Upper lobe of left lung (tissue), 6 donors: ENCODE measurements around the gene GATAD2B. TPM values are rescaled to one million over a fixed set of nuclear protein-coding genes. Genes with fewer than 3 reads are reported as not detected.
"Not testable (repeated sequence)": the region's sequence is repeated elsewhere in the genome, so short reads cannot be mapped to it uniquely, and the experiment has no call there.

ENCODE experiments used
- ATAC-seq, 2 donors: fragments of 200-7000 bp; cut with Tn5 transposase; one replicate each; pipeline ENCODE4 v1.9.1; 2022; ENCODE audit warnings: mild to moderate bottlenecking in 2 of 2, moderate library complexity in 2 of 2; ENCODE audit not compliant: low FRiP score in 2 of 2
- DNase-seq, 2 donors: peaks; one replicate each; pipeline ENCODE4 v3.0.0-alpha.2; 2019 to 2020
- H3K27ac ChIP-seq, 4 donors: fragments of 200-600 bp; sonication (generic); one replicate each; pipeline ENCODE4 v1.5.1; 2016 to 2019
- H3K27me3 ChIP-seq, 4 donors: fragments of 200-600 bp; sonication (generic); one replicate each; pipeline ENCODE4 v1.5.1; 2017 to 2019
- H3K36me3 ChIP-seq, 4 donors: fragments of 200-600 bp; sonication (generic); one replicate each; pipeline ENCODE4 v1.5.1; 2016 to 2019
- H3K4me1 ChIP-seq, 4 donors: fragments of 200-600 bp; sonication (generic); one replicate each; pipeline ENCODE4 v1.5.1; 2018 to 2019
- H3K4me3 ChIP-seq, 4 donors: fragments of 200-600 bp; sonication (generic); one replicate each; pipeline ENCODE4 v1.5.1; 2017 to 2019; ENCODE audit warnings: mild to moderate bottlenecking in 2 of 4, moderate library complexity in 1 of 4
- H3K9me3 ChIP-seq, 4 donors: fragments of 200-600 bp; sonication (generic); one replicate each; pipeline ENCODE4 v1.5.1; 2018 to 2019
- EP300 ChIP-seq, 4 donors: sonication (generic); formaldehyde crosslinking; IDR thresholded peaks; one replicate each; pipeline ENCODE4 v1.5.1; 2017; ENCODE audit warnings: antibody characterized with exemption in 4 of 4, control low read depth in 2 of 4
- POLR2A ChIP-seq, 4 donors: fragments of 450-650 bp; IDR thresholded peaks; one replicate each; pipeline ENCODE4 v1.5.1; 2016 to 2017; ENCODE audit warnings: antibody characterized with exemption in 4 of 4, mild to moderate bottlenecking in 2 of 4
- POLR2AphosphoS5 ChIP-seq, 2 donors: sonication (generic); formaldehyde crosslinking; IDR thresholded peaks; one replicate each; pipeline ENCODE4 v1.5.1; 2017; ENCODE audit warnings: antibody characterized with exemption in 2 of 2
- WGBS, 2 donors: methylation state at CpG; one replicate each; pipeline ENCODE4 v1.1.5; 2017 to 2018; 5-methylcytosine and 5-hydroxymethylcytosine counted together
- total RNA-seq, 6 donors: library from RNA; depleted of rRNA in 4 of 6; stranded (reverse); fragments of >200 nt in 4 of 6; gene quantifications; one replicate each; pipeline versions ENCODE4 v1.1.0 to v1.2.1, GENCODE V29; 2016 to 2021
- TF ChIP-seq, protein P1 (sequence below), 6 experiments: fragments of 450-650 bp in 4 of 6; fragments of 200-600 bp in 2 of 6; sonication (generic) in 2 of 6; IDR thresholded peaks; one replicate each; pipeline ENCODE4 v1.5.1; 2016 to 2019; ENCODE audit warnings: antibody characterized with exemption in 6 of 6
- donor health status: DM: no; HTN: no; CAD: no; lungs with moderate emphysema.
- donor health status: DM: no; HTN: yes; CAD: no; lungs with severe emphysema.

The GATAD2B gene
- total RNA-seq, 6 donors from 2014 or later, result 16.0 to 50.3 (median 37.8) TPM

DNA sequence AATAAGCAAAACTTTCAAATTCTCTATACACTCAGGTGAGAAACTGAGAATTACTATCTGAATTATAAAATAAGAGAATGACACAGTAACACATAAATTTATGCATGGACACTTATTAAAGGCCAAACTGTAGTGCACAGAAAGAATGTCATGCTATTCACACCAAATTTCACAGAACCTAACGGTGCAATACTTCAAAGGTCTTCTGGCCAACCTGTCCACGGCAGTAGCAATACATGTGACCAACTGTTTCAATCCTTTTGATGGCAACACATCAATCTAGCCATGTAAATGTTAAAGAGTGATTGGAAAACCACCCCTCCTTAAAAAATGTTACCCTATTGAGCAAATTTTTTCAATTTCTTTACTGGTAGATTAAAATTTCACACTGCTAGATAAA lies 10.4 kb downstream of the GATAD2B start:
- ATAC-seq (no peak), DNase-seq (no peak)
- H3K27me3 ChIP-seq, result no peaks in the 10 kb centered on the region
- no peak overlapping the region for H3K27ac ChIP-seq
- TF ChIP-seq POLR2AphosphoS5 (IDR thresholded peaks at IDR 0.05), result no peak
- no peak for TF ChIP-seq EP300 (IDR thresholded peaks at IDR 0.05)
- TF ChIP-seq POLR2A (IDR thresholded peaks at IDR 0.05), result no peak
- no peaks in the 10 kb centered on the region for H3K9me3 ChIP-seq
- peaks cover 0 to 15% (median 4%) of the 10 kb centered on the region in 4 donors for H3K36me3 ChIP-seq
- 77 to 78% methylated on average over 2 of the region's 2 CpGs for WGBS, 2 donors
- no peak overlapping the region for H3K4me3 ChIP-seq
- H3K4me1 ChIP-seq, result peaks cover 0 to 14% (median 0%) of the 10 kb centered on the region in 4 donors

DNA sequence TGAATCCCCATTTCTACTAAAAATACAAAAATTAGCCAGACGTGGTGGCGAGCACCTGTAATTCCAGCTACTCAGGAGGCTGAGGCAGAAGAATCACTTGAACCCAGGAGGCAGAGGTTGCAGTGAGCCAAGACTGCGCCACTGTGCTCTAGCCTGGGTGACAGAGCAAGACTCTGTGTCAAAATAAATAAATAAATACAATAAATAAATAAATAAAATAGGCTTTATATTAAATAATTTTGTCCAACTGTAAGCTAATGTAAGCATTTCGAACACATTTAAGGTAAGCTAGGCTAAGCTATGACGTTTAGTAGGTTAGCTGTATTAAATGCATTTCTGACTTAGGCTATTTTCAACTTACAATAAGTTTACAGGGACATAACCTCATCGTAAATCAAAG lies 12.2 kb downstream of the GATAD2B start:
- 87 to 92% methylated on average over 6 of the region's 6 CpGs for WGBS, 2 donors
- ATAC-seq, H3K4me3 ChIP-seq, H3K9me3 ChIP-seq, H3K27me3 ChIP-seq, H3K27ac ChIP-seq, DNase-seq: not testable (repeated sequence)
- peaks cover 0 to 14% (median 0%) of the 10 kb centered on the region in 4 donors for H3K4me1 ChIP-seq
- peaks cover 0 to 11% (median 4%) of the 10 kb centered on the region in 4 donors for H3K36me3 ChIP-seq

DNA sequence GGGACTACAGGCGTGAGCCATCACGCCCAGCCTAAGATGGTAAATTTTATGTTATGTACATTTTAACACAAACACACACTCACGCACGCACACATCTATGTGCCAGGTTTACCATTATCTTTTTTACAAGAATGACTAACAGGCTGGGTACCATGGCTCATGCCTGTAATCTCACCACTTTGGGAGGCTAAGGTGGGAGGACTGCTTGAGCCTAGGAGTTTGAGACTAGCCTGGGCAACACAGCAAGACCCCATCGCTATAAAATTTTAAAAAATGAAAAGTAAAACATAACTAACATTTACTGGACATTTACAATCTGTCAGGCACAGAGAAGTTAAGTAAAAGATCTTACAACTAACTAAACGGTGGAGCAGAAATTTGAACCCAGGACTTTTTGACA lies 14.7 kb downstream of the GATAD2B start:
- TF ChIP-seq, protein P1, sequence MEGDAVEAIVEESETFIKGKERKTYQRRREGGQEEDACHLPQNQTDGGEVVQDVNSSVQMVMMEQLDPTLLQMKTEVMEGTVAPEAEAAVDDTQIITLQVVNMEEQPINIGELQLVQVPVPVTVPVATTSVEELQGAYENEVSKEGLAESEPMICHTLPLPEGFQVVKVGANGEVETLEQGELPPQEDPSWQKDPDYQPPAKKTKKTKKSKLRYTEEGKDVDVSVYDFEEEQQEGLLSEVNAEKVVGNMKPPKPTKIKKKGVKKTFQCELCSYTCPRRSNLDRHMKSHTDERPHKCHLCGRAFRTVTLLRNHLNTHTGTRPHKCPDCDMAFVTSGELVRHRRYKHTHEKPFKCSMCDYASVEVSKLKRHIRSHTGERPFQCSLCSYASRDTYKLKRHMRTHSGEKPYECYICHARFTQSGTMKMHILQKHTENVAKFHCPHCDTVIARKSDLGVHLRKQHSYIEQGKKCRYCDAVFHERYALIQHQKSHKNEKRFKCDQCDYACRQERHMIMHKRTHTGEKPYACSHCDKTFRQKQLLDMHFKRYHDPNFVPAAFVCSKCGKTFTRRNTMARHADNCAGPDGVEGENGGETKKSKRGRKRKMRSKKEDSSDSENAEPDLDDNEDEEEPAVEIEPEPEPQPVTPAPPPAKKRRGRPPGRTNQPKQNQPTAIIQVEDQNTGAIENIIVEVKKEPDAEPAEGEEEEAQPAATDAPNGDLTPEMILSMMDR (IDR thresholded peaks at IDR 0.05), result no peak
- TF ChIP-seq EP300 (IDR thresholded peaks at IDR 0.05) (no peak), POLR2A (IDR thresholded peaks at IDR 0.05) (no peak), POLR2AphosphoS5 (IDR thresholded peaks at IDR 0.05) (no peak)
- DNase-seq (no peak), ATAC-seq (no peak)
- Histone ChIP-seq H3K9me3 (no peaks in the 10 kb centered on the region), H3K4me1 (peaks cover 0 to 19% (median 9%) of the 10 kb centered on the region in 4 donors), H3K27me3 (no peaks in the 10 kb centered on the region), H3K36me3 (peaks cover 0 to 11% (median 4%) of the 10 kb centered on the region in 4 donors), H3K27ac (no peak overlapping the region), H3K4me3 (no peak overlapping the region)
- 96 to 97% methylated on average over 6 of the region's 6 CpGs for WGBS, 2 donors

DNA sequence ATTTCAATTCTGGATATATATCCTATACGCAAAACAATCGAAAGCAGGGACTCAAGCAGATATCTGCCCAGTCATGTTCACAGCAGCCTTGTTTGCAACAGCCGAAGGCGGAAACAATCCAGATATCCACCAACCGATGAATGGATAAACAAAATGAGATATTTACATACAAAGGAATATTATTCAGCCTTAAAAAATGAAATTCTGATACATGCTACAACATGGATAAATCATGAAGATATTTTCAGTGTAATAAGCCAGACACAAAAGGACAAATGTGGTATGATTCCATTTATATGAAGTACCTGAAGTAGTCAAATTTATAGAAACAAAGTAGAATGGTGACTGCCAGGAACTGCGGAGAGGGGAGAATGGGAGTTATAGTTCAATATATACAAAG lies 15.6 kb downstream of the GATAD2B start:
- ATAC-seq (no peak), DNase-seq (no peak)
- H3K27me3 ChIP-seq, result no peaks in the 10 kb centered on the region
- no peaks in the 10 kb centered on the region for H3K9me3 ChIP-seq
- H3K27ac ChIP-seq, result no peak overlapping the region
- WGBS, 2 donors, result 86 to 95% methylated on average over 6 of the region's 6 CpGs
- peaks cover 0 to 11% (median 4%) of the 10 kb centered on the region in 4 donors for H3K36me3 ChIP-seq
- H3K4me1 ChIP-seq, result peaks cover 0 to 21% (median 9%) of the 10 kb centered on the region in 4 donors
- TF ChIP-seq EP300 (IDR thresholded peaks at IDR 0.05) (no peak), POLR2AphosphoS5 (IDR thresholded peaks at IDR 0.05) (no peak), POLR2A (IDR thresholded peaks at IDR 0.05) (no peak)
- TF ChIP-seq, protein P1 (IDR thresholded peaks at IDR 0.05), result no peak
- H3K4me3 ChIP-seq, result no peak overlapping the region

DNA sequence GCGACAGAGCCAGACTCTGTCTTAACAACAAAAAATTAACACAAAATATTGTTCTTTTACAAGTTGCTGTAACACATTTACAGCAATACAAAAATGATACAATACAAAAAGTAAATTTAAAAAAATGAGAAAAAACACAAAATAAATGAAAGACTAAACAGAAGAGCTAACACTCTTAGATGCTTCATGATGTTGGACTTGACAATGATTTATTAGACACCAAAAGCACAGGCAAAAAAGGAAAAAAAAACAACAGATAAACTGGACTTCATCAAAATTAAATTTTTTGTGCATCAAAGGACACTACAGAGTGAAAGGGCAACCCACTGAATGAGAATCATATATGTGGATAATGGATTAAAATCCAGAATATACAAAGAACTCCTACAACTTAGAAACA lies 16.4 kb downstream of the GATAD2B start:
- Histone ChIP-seq H3K4me3 (no peak overlapping the region), H3K9me3 (no peaks in the 10 kb centered on the region), H3K4me1 (peaks cover 0 to 22% (median 9%) of the 10 kb centered on the region in 4 donors), H3K27ac (no peak overlapping the region), H3K27me3 (no peaks in the 10 kb centered on the region), H3K36me3 (peaks cover 0 to 11% (median 4%) of the 10 kb centered on the region in 4 donors)
- TF ChIP-seq EP300 (IDR thresholded peaks at IDR 0.05), result no peak
- TF ChIP-seq, protein P1 (IDR thresholded peaks at IDR 0.05), result no peak
- no peak for TF ChIP-seq POLR2AphosphoS5 (IDR thresholded peaks at IDR 0.05)
- no peak for TF ChIP-seq POLR2A (IDR thresholded peaks at IDR 0.05)
- no peak for ATAC-seq
- no peak for DNase-seq
- WGBS, 2 donors, result 92 to 100% methylated on average over 1 of the region's 1 CpG

DNA sequence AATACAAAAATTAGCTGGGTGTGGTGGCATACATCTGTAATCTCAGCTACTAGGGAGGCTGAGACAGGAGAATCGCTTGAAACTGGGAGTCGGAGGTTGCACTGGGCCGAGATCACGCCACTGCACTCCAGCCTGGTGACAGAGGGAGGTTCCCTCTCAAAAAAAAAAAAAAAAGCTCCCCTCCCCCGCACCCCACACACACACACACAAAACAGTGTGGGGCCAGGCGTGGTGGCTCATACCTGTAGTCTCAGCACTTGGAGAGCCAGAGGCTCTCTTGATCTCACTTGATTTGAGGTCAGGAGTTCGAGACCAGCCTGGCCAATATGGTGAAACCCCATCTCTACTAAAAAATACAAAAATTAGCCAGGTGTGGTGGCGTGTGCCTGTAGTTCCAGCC lies 16.9 kb downstream of the GATAD2B start:
- 93 to 95% methylated on average over 8 of the region's 8 CpGs for WGBS, 2 donors
- H3K27ac ChIP-seq, ATAC-seq: not testable (repeated sequence)

More for the DNA sequence above, 16.9 kb downstream of the GATAD2B start:
- DNase-seq, H3K4me3 ChIP-seq, H3K9me3 ChIP-seq, H3K27me3 ChIP-seq: not testable (repeated sequence)
- Histone ChIP-seq H3K36me3 (peaks cover 0 to 11% (median 4%) of the 10 kb centered on the region in 4 donors), H3K4me1 (peaks cover 0 to 22% (median 9%) of the 10 kb centered on the region in 4 donors)
